Measurements from ENCODE around the gene IQCK.

- TF ChIP-seq POLR2A (IDR thresholded peaks at IDR 0.05): no peak
- TF ChIP-seq CTCF (IDR thresholded peaks at IDR 0.05): no peak
These were observed 4.3 kb downstream of the IQCK start for GRCh38 chr16:19722269-19722952.
